HG02571 (cell line): ENCODE data around the gene LRRC4C.

ENCODE experiments used
- ATAC-seq: cut with Tn5 transposase; IDR thresholded peaks from one replicate; pipeline ENCODE4 v1.9.1; 2021; ENCODE audit warnings: mild to moderate bottlenecking, moderate library complexity; ENCODE audit not compliant: unreplicated experiment

The LRRC4C gene

DNA sequence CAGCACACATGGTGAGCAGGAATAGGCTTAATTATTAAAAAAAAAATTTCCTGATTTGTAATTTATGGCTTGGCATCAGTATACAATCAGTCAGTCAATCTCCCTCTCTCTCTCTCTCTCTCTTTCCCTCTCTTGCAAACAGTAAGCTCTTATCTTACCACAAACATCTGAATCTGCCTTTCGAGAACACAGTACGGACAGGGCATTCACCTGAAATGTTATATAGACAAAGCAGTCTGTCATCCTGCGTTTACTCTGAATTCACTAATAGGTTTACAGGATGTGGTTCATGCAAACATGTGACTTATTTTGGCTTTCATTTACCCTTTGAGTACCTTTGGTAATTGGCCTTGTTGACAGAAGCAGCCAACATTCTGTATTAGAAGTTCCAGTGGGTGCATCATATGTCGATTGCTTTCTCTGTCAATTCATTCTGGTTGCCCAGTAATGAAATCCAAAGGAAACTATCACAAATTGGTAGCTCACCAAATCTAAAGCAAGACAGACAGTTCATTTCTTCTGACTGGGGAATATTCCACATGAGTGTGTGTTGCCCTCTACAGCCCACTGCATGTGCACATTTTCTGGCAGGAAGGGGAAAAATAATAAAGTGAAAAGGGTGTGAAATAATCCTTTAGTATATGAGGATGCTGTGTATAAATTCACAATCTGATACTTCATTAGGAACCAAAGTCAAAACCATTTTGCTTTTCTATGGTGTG, 1058.2 kb downstream of the LRRC4C start:
- ATAC-seq, result no peak

- ATAC-seq, result no peak
Observed at GRCh38 chr11:40397141-40397540, 1062.3 kb downstream of the LRRC4C start.

GRCh38 chr11:40393511-40393910, 1065.9 kb downstream of the LRRC4C start:
- ATAC-seq, result no peak

- no peak for ATAC-seq
Observed at GRCh38 chr11:40391679-40392078, 1067.8 kb downstream of the LRRC4C start.

- no peak for ATAC-seq
Observed at GRCh38 chr11:40388097-40388818, 1071.2 kb downstream of the LRRC4C start.

DNA sequence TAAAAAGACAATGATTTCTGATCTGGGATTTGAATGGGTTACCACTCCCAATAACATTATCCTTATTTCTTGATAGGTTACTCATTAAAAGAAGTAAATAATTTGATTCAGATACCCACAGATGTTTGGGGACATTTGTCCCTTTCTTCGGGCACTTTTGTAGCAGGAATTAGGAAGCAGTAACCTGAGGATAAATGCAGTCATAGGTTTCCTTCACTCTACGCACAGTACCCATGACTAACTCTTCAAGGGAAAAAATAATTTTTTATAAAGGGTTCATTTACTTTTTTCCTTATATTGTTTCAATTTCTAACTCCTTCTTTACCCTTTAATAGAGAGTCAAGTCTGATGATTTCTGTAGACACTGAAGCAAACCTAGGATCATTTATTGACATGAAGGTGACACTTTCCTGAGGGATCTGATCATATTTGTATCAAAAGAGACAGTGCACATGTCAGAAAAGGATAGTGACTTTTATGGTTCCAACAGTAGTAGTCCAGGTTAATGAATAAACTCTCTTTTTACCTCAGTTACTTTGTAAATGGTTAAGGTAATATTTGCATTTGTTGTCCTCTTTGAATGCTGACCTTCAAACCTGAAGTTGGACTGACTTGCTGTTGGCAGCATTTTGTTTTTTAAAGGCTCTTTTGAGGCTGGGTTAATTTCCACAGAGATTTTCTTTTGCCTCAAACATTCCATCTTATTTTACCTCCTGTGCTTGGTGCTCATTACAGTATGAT, 1072.0 kb downstream of the LRRC4C start:
- no peak for ATAC-seq

DNA sequence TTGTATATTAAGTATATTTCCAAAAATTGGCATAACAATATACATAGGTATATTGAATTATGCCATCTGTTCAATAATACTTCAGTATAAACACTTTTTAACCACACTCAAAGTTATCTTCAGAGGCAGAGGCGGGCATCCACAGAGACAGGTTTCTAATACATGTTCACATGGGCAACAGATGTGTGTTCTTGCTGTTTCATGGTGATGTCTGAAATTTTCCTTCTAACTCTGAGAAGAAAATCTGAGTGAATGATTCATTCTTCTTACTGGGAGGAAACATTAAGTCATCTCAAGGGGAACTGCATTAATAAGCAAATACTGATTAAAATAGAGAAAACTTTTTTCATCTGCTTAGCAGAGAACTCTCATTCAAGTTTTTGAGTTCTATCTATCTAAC, 1074.5 kb downstream of the LRRC4C start:
- no peak for ATAC-seq

DNA sequence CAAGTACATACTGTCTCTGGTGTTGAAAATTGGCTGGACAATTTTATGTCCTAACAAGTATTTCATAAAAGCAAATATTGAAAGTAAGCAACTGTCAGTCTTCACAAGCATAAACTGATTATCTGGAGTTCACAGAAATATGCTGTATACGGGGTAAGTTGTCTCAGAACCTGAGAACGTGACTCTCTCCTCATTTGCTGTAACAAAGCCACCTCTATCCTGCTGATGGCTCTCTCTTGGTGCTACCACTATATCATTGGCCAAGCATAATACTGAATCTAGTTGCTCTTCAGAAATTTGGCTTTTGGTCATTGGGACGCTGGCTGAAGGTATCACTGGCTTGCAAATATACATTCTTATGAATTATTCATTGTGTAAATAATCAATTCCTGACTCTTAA, 1078.0 kb downstream of the LRRC4C start:
- no peak for ATAC-seq

DNA sequence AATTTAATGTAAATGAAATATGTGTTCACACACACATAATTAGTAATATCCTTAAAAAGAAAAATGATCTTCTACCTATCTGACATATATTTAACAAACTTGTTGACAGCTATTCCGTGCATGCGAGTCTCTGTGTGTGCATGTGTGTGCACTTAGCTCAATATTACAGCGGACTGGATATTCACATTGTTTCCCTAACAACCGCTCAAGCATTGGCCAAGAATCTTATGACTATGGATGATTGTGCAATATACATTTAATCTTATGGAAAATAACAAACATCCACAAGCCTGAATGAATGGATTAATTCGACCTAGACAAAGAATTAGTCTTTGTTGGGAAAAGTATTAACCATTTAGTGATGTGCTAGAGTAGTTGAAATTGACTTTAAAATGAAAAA, 1078.6 kb downstream of the LRRC4C start:
- ATAC-seq, result no peak

- no peak for ATAC-seq
Observed at GRCh38 chr11:40376331-40376730, 1083.1 kb downstream of the LRRC4C start.

- ATAC-seq, result no peak
Observed at GRCh38 chr11:40370821-40371616, 1088.4 kb downstream of the LRRC4C start.

GRCh38 chr11:40360206-40360798, 1099.2 kb downstream of the LRRC4C start:
- no peak for ATAC-seq

GRCh38 chr11:40354121-40354520, 1105.3 kb downstream of the LRRC4C start:
- ATAC-seq, result no peak

DNA sequence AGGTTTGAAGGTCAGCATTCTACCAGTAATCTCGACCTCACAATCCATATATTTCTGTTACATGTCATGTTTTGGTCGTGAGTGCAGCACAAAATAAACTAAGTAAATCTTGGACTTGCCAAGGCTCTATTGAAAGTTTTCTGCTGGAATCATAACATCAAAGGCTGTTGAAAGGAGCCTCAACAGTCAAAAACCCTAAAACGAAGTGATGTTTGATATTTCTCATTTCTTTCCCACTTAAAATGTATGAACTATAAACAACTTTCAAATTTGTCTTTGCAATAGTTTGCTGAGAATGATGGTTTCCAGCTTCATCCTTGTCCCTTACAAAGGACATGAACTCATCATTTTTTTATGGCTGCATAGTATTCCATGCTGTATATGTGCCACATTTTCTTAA, 1118.5 kb downstream of the LRRC4C start:
- ATAC-seq, result no peak

DNA sequence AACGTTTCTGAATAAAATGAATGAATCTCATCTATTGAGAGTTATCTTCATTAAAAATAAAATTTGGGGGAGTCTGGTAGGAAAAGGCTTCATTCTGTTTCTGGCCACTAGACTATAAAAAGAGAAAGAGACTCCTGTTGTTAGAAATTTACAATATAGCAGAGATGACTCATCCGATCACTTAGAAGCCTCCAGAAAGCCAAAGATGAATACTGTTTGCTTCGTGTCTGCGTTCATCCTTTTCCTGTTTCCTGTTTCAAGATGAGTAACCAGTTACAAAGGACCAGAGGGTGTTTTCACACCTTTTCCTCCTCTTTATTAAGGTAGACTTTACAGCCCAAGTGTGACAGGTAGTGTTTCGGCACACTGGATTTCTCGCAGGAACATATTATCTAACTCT, 1120.7 kb downstream of the LRRC4C start:
- no peak for ATAC-seq

GRCh38 chr11:40338062-40338461, 1121.4 kb downstream of the LRRC4C start:
- no peak for ATAC-seq

- no peak for ATAC-seq
Observed at GRCh38 chr11:40337118-40337517, 1122.3 kb downstream of the LRRC4C start.

GRCh38 chr11:40328890-40329614, 1130.4 kb downstream of the LRRC4C start:
- no peak for ATAC-seq

- no peak for ATAC-seq
Observed at GRCh38 chr11:40323241-40323640, 1136.2 kb downstream of the LRRC4C start.

- ATAC-seq, result no peak
Observed at GRCh38 chr11:40321537-40321936, 1137.9 kb downstream of the LRRC4C start.
